HUDEP-2 (cell line): ENCODE results near the gene TBCD.
"Not testable (repeated sequence)": the region's sequence is repeated elsewhere in the genome, so short reads cannot be mapped to it uniquely, and the experiment has no call there.

Experiments
- DNase-seq, 76 experiments: peaks; one replicate each; lab custom pipeline; 2025; ENCODE audit not compliant: unreplicated experiment in 76 of 76; lab: John Stamatoyannopoulos, UW

TBCD gene

GRCh38 chr17:82754297-82755208 lies 2.7 kb downstream of the TBCD start:
- DNase-seq: peak in 65 of 76 experiments; percentile 15 to 88 (median 48)

GRCh38 chr17:82756166-82756565 lies 4.3 kb downstream of the TBCD start:
- DNase-seq: no peak

- DNase-seq: no peak
Measured at GRCh38 chr17:82765371-82765770, 13.5 kb downstream of the TBCD start.

GRCh38 chr17:82767041-82767754 lies 15.3 kb downstream of the TBCD start:
- DNase-seq: peak in 52 of 76 experiments; percentile 3 to 74 (median 40)

GRCh38 chr17:82769041-82769440 lies 17.2 kb downstream of the TBCD start:
- no peak for DNase-seq

GRCh38 chr17:82772026-82772425 lies 20.2 kb downstream of the TBCD start:
- no peak for DNase-seq

GRCh38 chr17:82774456-82774855 lies 22.6 kb downstream of the TBCD start:
- DNase-seq: not testable (repeated sequence)

GRCh38 chr17:82775001-82775823 lies 23.3 kb downstream of the TBCD start:
- DNase-seq: peak in 15 of 76 experiments; percentile 7 to 41 (median 12)

- no peak for DNase-seq
Measured at GRCh38 chr17:82776454-82776853, 24.6 kb downstream of the TBCD start.

GRCh38 chr17:82777778-82778375 lies 26.0 kb downstream of the TBCD start:
- not testable (repeated sequence) for DNase-seq

- no peak for DNase-seq
Measured at GRCh38 chr17:82779541-82779940, 27.7 kb downstream of the TBCD start.

- DNase-seq: no peak
Measured at GRCh38 chr17:82780195-82780594, 28.3 kb downstream of the TBCD start.

- no peak for DNase-seq
Measured at GRCh38 chr17:82780971-82781893, 29.4 kb downstream of the TBCD start.

- peak in 63 of 76 experiments; percentile 5 to 78 (median 51) for DNase-seq
Measured at GRCh38 chr17:82781894-82782274, 30.0 kb downstream of the TBCD start.

GRCh38 chr17:82782657-82783207 lies 30.9 kb downstream of the TBCD start:
- DNase-seq: no peak

GRCh38 chr17:82783498-82783897 lies 31.6 kb downstream of the TBCD start:
- DNase-seq: no peak

GRCh38 chr17:82785581-82785980 lies 33.7 kb downstream of the TBCD start:
- not testable (repeated sequence) for DNase-seq

GRCh38 chr17:82786427-82786826 lies 34.6 kb downstream of the TBCD start:
- no peak for DNase-seq
